HG03354 (cell line): ENCODE measurements around the gene NOD2.

ENCODE experiments used
- ATAC-seq: cut with Tn5 transposase; IDR thresholded peaks from one replicate; pipeline ENCODE4 v1.9.1; 2021; ENCODE audit warnings: mild to moderate bottlenecking; ENCODE audit not compliant: unreplicated experiment, poor library complexity, severe bottlenecking

NOD2 gene

DNA sequence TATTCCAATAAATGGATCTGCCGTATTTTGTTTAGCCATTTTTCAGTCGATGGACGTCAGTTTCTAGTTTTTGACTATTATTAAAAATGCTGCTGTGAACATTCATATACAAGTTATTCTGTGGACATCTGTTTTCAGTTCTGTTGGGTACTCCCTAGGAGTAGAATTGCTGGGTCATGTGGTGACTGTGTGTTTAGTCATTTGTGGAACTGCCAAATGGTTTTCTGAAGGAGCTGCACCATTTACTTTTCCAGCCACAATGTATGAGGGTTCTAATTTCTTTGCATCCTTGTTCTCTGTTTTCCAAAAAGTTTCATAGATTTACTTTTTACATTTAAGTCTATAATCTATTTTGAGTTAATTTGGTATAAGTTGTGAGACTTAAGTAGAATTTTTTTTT lies 78.0 kb downstream of the NOD2 start:
- no peak for ATAC-seq

GRCh38 chr16:50774405-50774804 lies 81.0 kb downstream of the NOD2 start:
- ATAC-seq: no peak

DNA sequence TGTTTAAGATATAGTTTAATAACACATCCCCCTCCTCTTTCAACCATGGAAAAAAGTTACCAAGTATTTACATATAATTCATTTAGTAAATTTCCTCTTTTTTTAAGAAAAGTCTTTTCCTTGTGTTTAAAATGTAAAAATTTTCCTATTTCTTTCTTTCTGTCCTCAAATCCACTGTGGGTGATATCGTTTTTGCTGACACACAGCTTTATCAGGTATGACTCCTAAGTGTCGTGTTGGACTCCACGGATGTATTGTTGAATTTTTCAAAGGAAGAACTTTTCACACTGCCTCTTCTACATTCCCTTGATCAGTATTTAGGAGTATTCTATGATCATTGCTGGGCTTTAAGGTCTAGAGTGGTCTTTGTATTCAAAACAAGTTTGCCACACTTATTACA lies 81.6 kb downstream of the NOD2 start:
- no peak for ATAC-seq

DNA sequence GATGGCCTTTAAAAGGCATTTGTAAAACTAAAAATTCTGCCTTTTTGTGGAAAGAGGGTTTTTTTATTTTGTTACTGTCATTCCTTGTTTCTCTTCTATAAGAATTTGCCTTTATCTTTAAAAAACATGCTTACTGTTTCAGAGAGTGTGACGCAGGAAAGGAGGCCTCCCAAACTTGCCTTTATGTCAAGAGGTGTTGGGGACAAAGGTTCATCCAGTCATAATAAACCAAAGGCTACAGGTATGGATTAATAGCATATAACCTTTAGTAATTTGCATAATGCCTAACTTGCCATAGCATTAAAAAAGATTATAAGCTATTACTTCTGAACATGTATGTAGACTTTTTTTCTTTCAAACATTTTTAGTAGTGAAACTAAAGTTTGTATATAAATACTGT lies 82.6 kb downstream of the NOD2 start:
- ATAC-seq: no peak

GRCh38 chr16:50778284-50779163 lies 85.1 kb downstream of the NOD2 start:
- ATAC-seq: no peak

GRCh38 chr16:50781043-50781442 lies 87.6 kb downstream of the NOD2 start:
- ATAC-seq: no peak

DNA sequence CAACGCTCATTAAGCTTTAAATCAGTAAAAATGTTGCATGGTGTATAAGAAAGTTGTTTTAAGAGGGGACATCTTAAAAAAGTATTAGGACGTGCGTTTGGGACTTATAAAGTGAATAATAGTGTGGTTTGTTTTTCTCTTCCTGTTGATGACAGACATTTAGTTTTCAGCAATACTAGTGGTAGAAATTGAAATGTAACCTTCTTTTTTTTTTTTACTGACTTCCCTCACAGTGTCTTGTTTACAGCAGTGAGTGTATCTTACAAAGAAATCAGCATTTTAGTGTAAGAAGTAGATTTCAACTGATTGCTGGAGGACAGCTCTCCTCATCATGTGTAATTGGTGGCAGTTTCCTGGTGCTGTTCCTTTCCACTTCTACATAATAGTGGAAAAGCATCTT lies 88.1 kb downstream of the NOD2 start:
- no peak for ATAC-seq
